HG02840 (cell line): ENCODE data around the gene CCL23.

Experiments
- ATAC-seq: cut with Tn5 transposase; IDR thresholded peaks from one replicate; pipeline ENCODE4 v1.9.1; 2021; ENCODE audit warnings: mild to moderate bottlenecking, moderate library complexity, moderate number of reproducible peaks; ENCODE audit not compliant: unreplicated experiment, low FRiP score

The CCL23 gene

GRCh38 chr17:35972945-35973332 lies 44.8 kb downstream of the CCL23 start:
- no peak for ATAC-seq

- ATAC-seq: no peak
Measured at GRCh38 chr17:35972535-35972934, 45.2 kb downstream of the CCL23 start.

- ATAC-seq: no peak
Measured at GRCh38 chr17:35972066-35972465, 45.7 kb downstream of the CCL23 start.

- no peak for ATAC-seq
Measured at GRCh38 chr17:35969558-35970380, 48.0 kb downstream of the CCL23 start.

GRCh38 chr17:35968520-35969054 lies 49.2 kb downstream of the CCL23 start:
- ATAC-seq: no peak

- no peak for ATAC-seq
Measured at GRCh38 chr17:35965272-35965671, 52.5 kb downstream of the CCL23 start.

- ATAC-seq: no peak
Measured at GRCh38 chr17:35963663-35964062, 54.1 kb downstream of the CCL23 start.
